ENCODE measurements around the gene OVCA2.

- TF ChIP-seq, protein P1, sequence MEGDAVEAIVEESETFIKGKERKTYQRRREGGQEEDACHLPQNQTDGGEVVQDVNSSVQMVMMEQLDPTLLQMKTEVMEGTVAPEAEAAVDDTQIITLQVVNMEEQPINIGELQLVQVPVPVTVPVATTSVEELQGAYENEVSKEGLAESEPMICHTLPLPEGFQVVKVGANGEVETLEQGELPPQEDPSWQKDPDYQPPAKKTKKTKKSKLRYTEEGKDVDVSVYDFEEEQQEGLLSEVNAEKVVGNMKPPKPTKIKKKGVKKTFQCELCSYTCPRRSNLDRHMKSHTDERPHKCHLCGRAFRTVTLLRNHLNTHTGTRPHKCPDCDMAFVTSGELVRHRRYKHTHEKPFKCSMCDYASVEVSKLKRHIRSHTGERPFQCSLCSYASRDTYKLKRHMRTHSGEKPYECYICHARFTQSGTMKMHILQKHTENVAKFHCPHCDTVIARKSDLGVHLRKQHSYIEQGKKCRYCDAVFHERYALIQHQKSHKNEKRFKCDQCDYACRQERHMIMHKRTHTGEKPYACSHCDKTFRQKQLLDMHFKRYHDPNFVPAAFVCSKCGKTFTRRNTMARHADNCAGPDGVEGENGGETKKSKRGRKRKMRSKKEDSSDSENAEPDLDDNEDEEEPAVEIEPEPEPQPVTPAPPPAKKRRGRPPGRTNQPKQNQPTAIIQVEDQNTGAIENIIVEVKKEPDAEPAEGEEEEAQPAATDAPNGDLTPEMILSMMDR (IDR thresholded peaks at IDR 0.05; ENCODE audit: insufficient read depth, low read length, poor library complexity, severe bottlenecking), result no peak
- no peak for TF ChIP-seq EZH2phosphoT487 (conservative IDR thresholded peaks at IDR 0.05; ENCODE audit: low read length)
Observed at GRCh38 chr17:2064520-2064971, 22.7 kb downstream of the OVCA2 start.

All from SU-DHL-6 (cell line).